Measurements from ENCODE around the gene NRXN3.

NRXN3 gene

DNA sequence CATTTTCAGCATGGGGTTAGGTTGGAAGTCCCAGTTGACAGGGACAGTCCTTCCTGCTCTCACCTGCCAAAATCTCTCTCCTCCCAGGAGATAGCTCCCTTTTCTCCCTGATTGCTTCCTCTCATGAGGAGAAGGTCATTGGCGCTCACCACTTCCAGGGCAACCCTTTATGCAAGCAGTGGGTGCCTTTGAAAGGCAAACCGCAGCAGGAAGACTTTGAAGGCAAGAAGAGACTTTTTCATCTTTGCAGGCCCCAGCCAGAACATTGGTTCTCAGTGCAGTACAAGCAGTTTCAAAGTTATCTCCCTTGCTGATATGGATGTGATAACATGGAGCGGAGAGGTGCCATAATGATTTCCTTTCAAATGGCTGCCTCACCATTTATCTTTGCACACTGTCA is 1558.2 kb downstream of the NRXN3 start:
- DNase-seq (no peak), ATAC-seq (replicated peaks) (no peak)
- Mint-ChIP-seq H3K4me3 (no peak overlapping the region), H3K4me1 (ENCODE audit: low read depth in 2 of 2) (no peaks in the 10 kb centered on the region), H3K36me3 (ENCODE audit: insufficient read depth) (no peaks in the 10 kb centered on the region), H3K27me3 (no peaks in the 10 kb centered on the region), H3K27ac (no peak overlapping the region), H3K9me3 (peaks cover 6 to 9% of the 10 kb centered on the region in 2 donors)

DNA sequence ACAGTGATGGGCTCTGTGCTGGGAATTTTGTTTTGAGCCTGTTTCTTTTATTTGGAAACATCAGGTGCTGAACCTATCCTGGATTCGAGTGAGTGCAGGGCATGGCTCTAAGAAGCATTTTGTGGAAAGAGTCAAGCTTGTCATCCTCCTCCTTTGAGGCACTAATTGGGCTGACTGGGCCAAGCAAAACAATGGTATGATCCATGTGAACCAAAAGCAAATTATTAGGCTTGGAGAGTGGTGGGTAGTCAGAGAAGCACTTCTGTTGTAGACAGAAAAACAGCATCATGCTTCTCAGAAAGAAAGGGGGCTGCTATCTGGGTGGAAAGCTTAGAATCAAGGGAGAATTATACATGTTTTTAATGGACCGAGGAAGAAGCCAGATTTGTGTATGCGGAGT is 1559.6 kb downstream of the NRXN3 start:
- Mint-ChIP-seq H3K9me3 (peaks cover 3 to 9% of the 10 kb centered on the region in 2 donors), H3K27ac (no peak overlapping the region), H3K4me1 (ENCODE audit: low read depth in 2 of 2) (no peaks in the 10 kb centered on the region), H3K4me3 (no peak overlapping the region), H3K27me3 (no peaks in the 10 kb centered on the region), H3K36me3 (ENCODE audit: insufficient read depth) (no peaks in the 10 kb centered on the region)
- ATAC-seq (replicated peaks) (no peak), DNase-seq (no peak)

DNA sequence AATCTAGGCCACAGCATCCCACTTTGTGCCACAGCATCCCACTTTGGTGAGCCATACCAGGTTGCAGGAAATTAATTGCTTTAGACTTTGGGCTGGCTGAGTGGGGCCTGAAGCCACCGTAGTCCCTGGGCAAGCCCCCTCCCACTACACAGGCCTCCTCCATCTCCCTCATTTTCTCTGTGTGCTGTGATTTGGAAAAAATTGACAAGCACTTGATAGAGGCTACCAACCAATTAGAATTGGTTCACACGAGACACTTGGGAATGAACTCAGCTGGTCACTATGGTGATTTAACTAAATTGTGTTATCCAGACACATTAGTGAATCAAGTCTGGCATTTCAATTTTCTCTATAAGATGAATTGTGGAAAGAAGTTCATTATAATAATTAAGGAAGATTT is 1560.0 kb downstream of the NRXN3 start:
- ATAC-seq (replicated peaks) (no peak), DNase-seq (no peak)
- Mint-ChIP-seq H3K27ac (no peak overlapping the region), H3K36me3 (ENCODE audit: insufficient read depth) (no peaks in the 10 kb centered on the region), H3K27me3 (no peaks in the 10 kb centered on the region), H3K9me3 (peaks cover 0 to 9% of the 10 kb centered on the region in 2 donors), H3K4me1 (ENCODE audit: low read depth in 2 of 2) (no peaks in the 10 kb centered on the region), H3K4me3 (no peak overlapping the region)

DNA sequence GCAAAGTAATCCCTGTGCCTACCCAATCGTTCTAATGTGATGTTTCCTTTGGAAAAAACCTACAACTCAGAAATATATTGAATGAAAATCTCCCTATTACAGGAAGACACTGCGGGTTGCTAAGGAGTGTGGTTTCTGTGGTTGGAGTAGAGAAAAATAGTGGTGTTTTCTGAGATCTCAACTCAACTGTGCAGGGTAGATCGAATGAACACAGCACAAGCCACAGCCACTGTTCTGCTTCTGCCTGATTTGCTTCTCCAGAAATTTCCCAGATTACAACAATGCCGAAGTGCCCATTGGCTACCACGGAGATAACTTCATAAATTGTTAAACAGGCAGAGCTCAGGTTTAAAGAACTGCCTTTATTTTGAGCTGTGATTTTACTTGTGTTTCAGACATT is 1560.8 kb downstream of the NRXN3 start:
- H3K27me3 Mint-ChIP-seq, result no peaks in the 10 kb centered on the region
- no peaks in the 10 kb centered on the region for H3K36me3 Mint-ChIP-seq (ENCODE audit: insufficient read depth)
- H3K9me3 Mint-ChIP-seq, result peaks cover under 1 to 9% of the 10 kb centered on the region in 2 donors
- no peaks in the 10 kb centered on the region for H3K4me1 Mint-ChIP-seq (ENCODE audit: low read depth in 2 of 2)
- DNase-seq, result no peak
- no peak overlapping the region for H3K4me3 Mint-ChIP-seq
- no peak for ATAC-seq (replicated peaks)
- H3K27ac Mint-ChIP-seq, result no peak overlapping the region

DNA sequence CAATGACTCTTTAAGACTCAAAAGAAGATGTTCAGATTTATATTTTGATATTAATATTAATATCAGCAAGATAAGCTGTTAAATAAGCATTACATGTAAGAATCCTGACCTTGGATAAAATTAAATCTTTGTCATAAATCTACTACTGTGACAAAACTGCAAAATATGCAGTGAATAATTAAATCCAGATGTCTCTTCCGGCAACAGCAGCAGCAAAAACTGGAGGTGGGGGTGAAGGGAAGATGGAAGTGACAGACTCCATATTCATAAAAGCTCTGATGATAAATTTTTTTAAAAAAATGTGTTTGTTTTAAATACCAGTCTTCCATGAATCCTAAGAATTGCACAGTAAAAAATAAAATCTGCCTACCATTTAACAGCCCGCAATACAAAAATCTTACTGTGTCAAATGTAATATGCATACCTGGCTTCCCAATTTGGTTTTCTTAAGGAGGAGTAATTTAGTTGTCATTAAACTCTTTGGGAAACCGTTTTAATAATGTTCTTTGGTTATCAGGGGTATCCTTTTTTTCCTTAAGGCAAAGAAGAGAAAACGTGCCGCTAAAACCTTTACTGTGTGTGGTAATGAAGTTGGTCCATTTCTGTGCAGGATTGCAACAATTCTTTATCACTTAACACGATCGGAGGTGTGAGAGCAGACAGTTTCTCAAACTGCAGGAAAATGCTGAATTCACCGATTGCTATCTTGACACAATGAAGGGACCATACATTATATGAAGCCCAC is 1562.9 kb downstream of the NRXN3 start:
- no peak for DNase-seq
- H3K36me3 Mint-ChIP-seq (ENCODE audit: insufficient read depth), result no peaks in the 10 kb centered on the region
- no peaks in the 10 kb centered on the region for H3K4me1 Mint-ChIP-seq (ENCODE audit: low read depth in 2 of 2)
- H3K27ac Mint-ChIP-seq, result no peak overlapping the region
- H3K27me3 Mint-ChIP-seq, result no peaks in the 10 kb centered on the region
- H3K9me3 Mint-ChIP-seq, result peaks cover 9 to 12% of the 10 kb centered on the region in 2 donors
- ATAC-seq (replicated peaks), result no peak
- no peak overlapping the region for H3K4me3 Mint-ChIP-seq

DNA sequence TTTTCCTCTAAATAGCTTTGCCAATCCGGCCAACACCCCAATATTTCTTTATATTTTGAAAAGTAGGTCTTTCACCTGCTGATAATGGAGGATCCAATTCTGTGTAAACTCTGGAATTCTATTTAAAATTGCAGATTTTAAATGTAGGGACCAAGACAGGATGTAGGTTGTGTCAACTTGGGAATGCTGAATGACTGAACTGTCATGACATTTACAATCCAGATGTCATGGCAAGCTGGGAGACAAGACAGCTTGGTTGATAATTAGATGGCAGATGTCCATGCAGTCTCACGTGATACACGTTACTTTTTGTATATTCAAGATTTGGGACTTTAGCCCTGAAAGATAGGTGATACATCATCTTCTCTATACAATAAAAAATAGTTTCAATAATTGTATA is 1564.0 kb downstream of the NRXN3 start:
- Mint-ChIP-seq H3K27ac (no peak overlapping the region), H3K4me3 (no peak overlapping the region), H3K4me1 (ENCODE audit: low read depth in 2 of 2) (no peaks in the 10 kb centered on the region), H3K9me3 (peaks cover 9 to 14% of the 10 kb centered on the region in 2 donors), H3K27me3 (no peaks in the 10 kb centered on the region), H3K36me3 (ENCODE audit: insufficient read depth) (no peaks in the 10 kb centered on the region)
- no peak for ATAC-seq (replicated peaks)
- no peak for DNase-seq

DNA sequence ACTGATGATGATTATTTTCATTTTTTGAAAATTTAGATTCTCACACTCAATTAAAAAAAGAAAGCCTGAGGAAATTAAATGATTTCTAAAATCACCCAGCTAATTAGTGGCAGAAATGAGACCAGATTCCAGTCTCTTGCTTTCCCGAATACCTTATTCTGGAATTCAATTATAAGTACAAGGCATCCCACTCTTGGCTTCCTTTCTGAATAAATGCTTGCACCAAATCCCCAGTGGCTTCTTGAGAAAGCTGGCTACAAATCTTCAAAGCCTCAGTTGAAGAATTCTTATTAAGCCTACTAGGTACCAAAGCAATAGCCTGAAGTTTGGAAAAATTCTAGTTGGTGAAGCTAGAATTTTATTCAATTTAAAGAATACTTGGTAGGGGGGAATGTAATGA is 1564.5 kb downstream of the NRXN3 start:
- ATAC-seq (replicated peaks) (no peak), DNase-seq (no peak)
- no peaks in the 10 kb centered on the region for H3K4me1 Mint-ChIP-seq (ENCODE audit: low read depth in 2 of 2)
- H3K9me3 Mint-ChIP-seq, result peaks cover 9 to 14% of the 10 kb centered on the region in 2 donors
- H3K27ac Mint-ChIP-seq, result no peak overlapping the region
- H3K27me3 Mint-ChIP-seq, result no peaks in the 10 kb centered on the region
- no peak overlapping the region for H3K4me3 Mint-ChIP-seq
- no peaks in the 10 kb centered on the region for H3K36me3 Mint-ChIP-seq (ENCODE audit: insufficient read depth)

DNA sequence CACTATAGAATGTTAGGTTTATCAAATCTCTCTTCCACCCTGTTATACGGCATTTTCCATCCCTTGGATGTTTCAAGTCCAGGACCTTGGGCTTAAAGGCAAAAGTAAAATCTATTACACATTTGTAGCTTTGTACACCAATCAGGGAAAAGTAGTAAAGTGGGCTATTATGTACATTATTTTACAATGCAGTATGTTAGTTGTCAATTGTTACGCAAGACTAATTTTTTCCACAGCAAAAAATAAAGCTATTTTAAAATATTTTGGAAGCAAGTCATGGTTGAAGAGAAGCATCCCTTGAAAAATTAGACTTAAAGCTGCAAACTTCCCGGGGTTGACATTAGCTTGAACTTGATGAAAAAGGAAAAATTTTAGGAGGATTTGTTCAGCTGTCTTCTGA is 1564.9 kb downstream of the NRXN3 start:
- H3K27me3 Mint-ChIP-seq, result no peaks in the 10 kb centered on the region
- DNase-seq, result no peak
- H3K9me3 Mint-ChIP-seq, result peaks cover 13 to 14% of the 10 kb centered on the region in 2 donors
- H3K27ac Mint-ChIP-seq, result no peak overlapping the region
- ATAC-seq (replicated peaks), result no peak
- no peaks in the 10 kb centered on the region for H3K4me1 Mint-ChIP-seq (ENCODE audit: low read depth in 2 of 2)
- no peak overlapping the region for H3K4me3 Mint-ChIP-seq
- no peaks in the 10 kb centered on the region for H3K36me3 Mint-ChIP-seq (ENCODE audit: insufficient read depth)

DNA sequence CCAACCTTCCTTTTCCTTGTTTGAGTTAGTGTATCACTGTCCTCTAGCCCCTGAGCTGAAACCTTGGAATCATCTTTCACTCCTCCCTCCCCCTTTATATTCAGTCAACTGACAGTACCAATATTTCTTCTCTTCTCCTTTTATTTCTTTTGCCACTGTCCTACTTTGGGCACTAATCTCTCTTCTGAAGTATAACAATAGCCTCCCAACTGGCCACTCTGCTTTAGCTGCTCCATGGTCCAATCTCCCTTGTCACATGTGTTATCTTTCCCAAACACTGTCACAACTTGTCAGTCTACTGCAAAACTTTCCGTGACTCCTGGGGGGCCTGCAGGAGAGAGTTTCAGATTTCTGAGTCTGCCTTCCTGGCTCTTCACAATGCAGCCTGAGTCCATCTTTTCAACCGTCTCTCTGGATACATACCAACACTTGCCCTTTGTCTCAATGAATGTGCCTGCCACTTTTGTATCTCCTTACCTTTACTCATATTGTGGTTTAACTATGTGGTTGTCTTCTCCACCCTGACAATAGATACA is 1570.0 kb downstream of the NRXN3 start:
- peaks cover 15 to 20% of the 10 kb centered on the region in 2 donors for H3K9me3 Mint-ChIP-seq
- no peak for ATAC-seq (replicated peaks)
- no peak for DNase-seq
- no peaks in the 10 kb centered on the region for H3K4me1 Mint-ChIP-seq (ENCODE audit: low read depth in 2 of 2)
- H3K27me3 Mint-ChIP-seq, result no peaks in the 10 kb centered on the region
- no peak overlapping the region for H3K4me3 Mint-ChIP-seq
- no peak overlapping the region for H3K27ac Mint-ChIP-seq
- no peaks in the 10 kb centered on the region for H3K36me3 Mint-ChIP-seq (ENCODE audit: insufficient read depth)

DNA sequence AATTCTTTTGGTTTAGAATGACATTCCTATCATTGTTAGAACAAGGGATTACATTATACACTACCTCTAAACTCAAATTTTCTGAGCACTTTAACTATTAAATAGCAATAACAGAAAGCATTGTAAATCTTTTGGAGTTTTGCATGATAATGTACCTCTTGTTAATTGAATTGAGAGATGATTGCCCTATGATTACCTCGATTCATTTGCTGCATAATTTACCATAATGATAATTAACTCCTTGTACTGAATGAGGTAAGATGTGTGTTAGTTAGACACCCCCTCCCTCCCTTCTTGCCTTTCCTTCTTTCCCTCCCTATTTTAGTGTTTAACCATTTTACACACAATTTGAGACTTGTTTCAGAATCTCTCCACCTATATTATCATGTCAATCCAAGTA is 1572.0 kb downstream of the NRXN3 start:
- no peaks in the 10 kb centered on the region for H3K36me3 Mint-ChIP-seq (ENCODE audit: insufficient read depth)
- DNase-seq (no peak), ATAC-seq (replicated peaks) (no peak)
- H3K27me3 Mint-ChIP-seq, result no peaks in the 10 kb centered on the region
- H3K27ac Mint-ChIP-seq, result no peak overlapping the region
- H3K9me3 Mint-ChIP-seq, result peaks cover 11 to 12% of the 10 kb centered on the region in 2 donors
- no peak overlapping the region for H3K4me3 Mint-ChIP-seq
- H3K4me1 Mint-ChIP-seq (ENCODE audit: low read depth in 2 of 2), result no peaks in the 10 kb centered on the region

DNA sequence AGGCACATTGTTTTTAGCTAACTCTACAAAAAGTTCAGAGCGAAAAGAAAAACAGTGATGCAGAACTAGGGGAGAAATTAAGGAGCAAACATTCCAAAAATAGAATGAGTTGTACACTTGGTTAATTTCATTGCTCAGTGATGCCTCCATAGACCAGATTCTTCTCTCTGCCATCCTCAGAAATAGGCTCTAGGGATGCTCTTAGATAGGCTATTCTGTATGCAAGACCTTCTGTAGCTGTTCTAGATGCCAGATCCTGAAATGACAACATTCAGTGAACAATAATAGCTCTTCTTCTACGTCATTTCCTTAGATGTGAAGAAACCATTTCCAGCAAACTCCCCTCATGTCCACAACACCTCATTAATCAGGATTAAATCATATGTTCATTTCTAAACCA is 1574.9 kb downstream of the NRXN3 start:
- H3K27me3 Mint-ChIP-seq, result no peaks in the 10 kb centered on the region
- no peak overlapping the region for H3K27ac Mint-ChIP-seq
- no peak overlapping the region for H3K4me3 Mint-ChIP-seq
- H3K36me3 Mint-ChIP-seq (ENCODE audit: insufficient read depth), result no peaks in the 10 kb centered on the region
- H3K9me3 Mint-ChIP-seq, result peaks cover 8 to 21% of the 10 kb centered on the region in 2 donors
- ATAC-seq (replicated peaks) (no peak), DNase-seq (no peak)
- no peaks in the 10 kb centered on the region for H3K4me1 Mint-ChIP-seq (ENCODE audit: low read depth in 2 of 2)

DNA sequence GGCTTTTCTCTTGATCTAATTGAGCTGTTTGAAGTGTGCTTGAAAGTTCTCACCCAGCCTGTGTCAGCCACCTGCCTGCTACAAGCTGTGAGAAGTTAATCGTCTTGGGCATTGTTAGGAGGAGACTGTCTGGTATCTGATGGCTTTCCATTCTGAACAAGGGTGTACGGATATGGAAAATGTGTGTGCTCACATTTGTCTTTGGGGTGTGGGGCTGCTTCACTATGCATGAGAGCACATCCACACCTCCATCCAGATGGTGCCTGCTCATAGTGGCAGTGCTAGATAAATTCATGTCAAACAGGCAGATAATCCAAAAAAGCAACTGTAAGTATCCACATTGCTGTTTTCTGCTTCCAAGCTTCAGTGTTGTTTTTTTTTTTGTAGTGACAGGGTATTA is 1578.9 kb downstream of the NRXN3 start:
- H3K4me1 Mint-ChIP-seq (ENCODE audit: low read depth in 2 of 2), result no peaks in the 10 kb centered on the region
- no peaks in the 10 kb centered on the region for H3K36me3 Mint-ChIP-seq (ENCODE audit: insufficient read depth)

DNA sequence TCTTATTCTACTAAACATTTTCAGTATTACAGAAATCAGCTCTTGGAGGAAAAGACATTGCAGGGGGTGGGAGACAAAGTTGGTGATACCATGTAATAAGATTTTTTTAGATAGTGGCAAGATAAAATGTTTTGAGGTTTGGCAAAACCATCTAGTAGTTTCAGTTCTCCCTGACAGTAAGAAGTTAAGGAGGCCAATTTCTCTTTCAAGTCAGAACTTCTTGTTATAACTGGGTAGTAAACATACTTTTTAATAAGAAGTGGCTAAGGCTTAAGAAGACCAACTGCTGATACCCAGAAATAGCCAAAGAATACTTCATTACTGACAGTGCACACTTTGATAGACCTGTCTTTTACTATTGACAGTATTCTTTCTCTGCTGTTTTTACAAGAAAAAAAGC is 1588.8 kb downstream of the NRXN3 start:
- DNase-seq (no peak), ATAC-seq (replicated peaks) (no peak)
- Mint-ChIP-seq H3K4me3 (no peak overlapping the region), H3K9me3 (peaks cover 10 to 11% of the 10 kb centered on the region in 2 donors), H3K27ac (no peak overlapping the region), H3K4me1 (ENCODE audit: low read depth in 2 of 2) (no peaks in the 10 kb centered on the region), H3K36me3 (ENCODE audit: insufficient read depth) (no peaks in the 10 kb centered on the region), H3K27me3 (no peaks in the 10 kb centered on the region)

More for the DNA sequence above, 1578.9 kb downstream of the NRXN3 start:
- ATAC-seq (replicated peaks), result no peak
- no peak for DNase-seq
- Mint-ChIP-seq H3K27me3 (no peaks in the 10 kb centered on the region), H3K27ac (no peak overlapping the region), H3K9me3 (peaks cover 2 to 14% of the 10 kb centered on the region in 2 donors), H3K4me3 (no peak overlapping the region)

DNA sequence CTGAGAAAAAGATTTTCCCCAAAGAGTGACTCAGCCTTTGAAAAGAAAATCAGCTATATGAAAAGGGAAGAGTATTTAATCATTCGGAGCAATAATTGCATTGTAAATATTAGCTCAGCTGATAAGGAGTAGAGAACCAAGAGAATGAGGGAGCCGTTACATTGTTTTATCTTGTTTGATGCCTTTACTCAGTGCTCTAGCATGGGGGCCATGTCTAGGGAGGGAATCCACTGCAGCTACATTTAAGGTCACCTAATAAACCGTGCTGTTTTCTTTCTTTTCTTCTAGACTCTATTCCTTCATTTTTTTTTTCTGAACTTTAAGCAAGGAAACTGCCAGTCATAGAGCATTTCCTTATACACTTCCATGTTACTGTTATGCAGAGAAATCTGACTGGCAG is 1594.2 kb downstream of the NRXN3 start:
- H3K4me1 Mint-ChIP-seq (ENCODE audit: low read depth in 2 of 2), result no peaks in the 10 kb centered on the region
- ATAC-seq (replicated peaks) (no peak), DNase-seq (no peak)
- no peak overlapping the region for H3K27ac Mint-ChIP-seq
- peaks cover 0 to 14% of the 10 kb centered on the region in 2 donors for H3K9me3 Mint-ChIP-seq
- H3K27me3 Mint-ChIP-seq, result no peaks in the 10 kb centered on the region
- no peak overlapping the region for H3K4me3 Mint-ChIP-seq
- no peaks in the 10 kb centered on the region for H3K36me3 Mint-ChIP-seq (ENCODE audit: insufficient read depth)

Measured in effector memory CD8-positive, alpha-beta T cell (primary cell).